Cardiac fibroblast (primary cell): Measurements from ENCODE around the gene KCNH8.

Source experiments
- DNase-seq, 2 donors: peaks; one replicate each; pipeline versions ENCODE4 v3.0.0 to v3.0.0-alpha.2; 2010; ENCODE audit warnings: low read depth in 2 of 2
- H3K4me3 ChIP-seq, 2 donors: replicated peaks in 1 of 2; 1 replicate in 1 of 2; 2 replicates in 1 of 2; pipeline ENCODE4 v1.5.1; 2011; ENCODE audit warnings: low read depth in 2 of 2, low read length in 2 of 2, mild to moderate bottlenecking in 2 of 2, moderate library complexity in 1 of 2
- CTCF ChIP-seq: IDR thresholded peaks from one replicate; pipeline ENCODE4 v1.5.1; 2011; ENCODE audit warnings: low read depth, mild to moderate bottlenecking, low read length, inconsistent platforms

The KCNH8 gene

GRCh38 chr3:19149368-19149767 lies 1.1 kb downstream of the KCNH8 start:
- TF ChIP-seq CTCF = no peak
- no peak overlapping the region for H3K4me3 ChIP-seq
- peak; percentile 37 to 38 for DNase-seq

GRCh38 chr3:19151171-19151570 lies 2.9 kb downstream of the KCNH8 start:
- no peak overlapping the region for H3K4me3 ChIP-seq
- no peak for DNase-seq
- TF ChIP-seq CTCF = no peak

- H3K4me3 ChIP-seq = no peak overlapping the region
- DNase-seq = no peak
- no peak for TF ChIP-seq CTCF
Observed at GRCh38 chr3:19154693-19155250, 6.5 kb downstream of the KCNH8 start.

- no peak overlapping the region for H3K4me3 ChIP-seq
- DNase-seq = no peak
- TF ChIP-seq CTCF = no peak
Observed at GRCh38 chr3:19155375-19155774, 7.1 kb downstream of the KCNH8 start.

- no peak for DNase-seq
- no peak for TF ChIP-seq CTCF
- no peak overlapping the region for H3K4me3 ChIP-seq
Observed at GRCh38 chr3:19159966-19160635, 11.8 kb downstream of the KCNH8 start.

GRCh38 chr3:19165654-19166053 lies 17.3 kb downstream of the KCNH8 start:
- no peak for DNase-seq
- H3K4me3 ChIP-seq = no peak overlapping the region
- no peak for TF ChIP-seq CTCF

- H3K4me3 ChIP-seq = no peak overlapping the region
- DNase-seq = no peak
- TF ChIP-seq CTCF = no peak
Observed at GRCh38 chr3:19171794-19172193, 23.5 kb downstream of the KCNH8 start.
